Head of caudate nucleus (tissue), 42 donors: ENCODE data around the gene SERPINA4.

Source experiments
- DNase-seq, 42 donors: peaks; one replicate each; pipeline versions ENCODE4 v3.0.0 to v3.0.0-alpha.2; 2020 to 2021; ENCODE audit warnings: mixed read lengths in 7 of 42
- intact Hi-C: fragments of 100-400 bp; cut with DNase I; formaldehyde crosslinking; loops from one replicate; pipeline ENCODE4 v1.15.0; 2022

SERPINA4 gene

GRCh38 chr14:94560751-94561655 is at the start of gene SERPINA4:
Gene SERPINA4 (plus strand): TSS chr14:94561442. CDS start chr14:94563483, 2,041 bp downstream.
- intact Hi-C loops, result no loop called here
- DNase-seq, result peak in 1 of 42 donors; percentile 9

GRCh38 chr14:94514351-94514750 is 46.9 kb upstream of the SERPINA4 start:
- intact Hi-C loops, result no loop called here
- no peak for DNase-seq

DNA sequence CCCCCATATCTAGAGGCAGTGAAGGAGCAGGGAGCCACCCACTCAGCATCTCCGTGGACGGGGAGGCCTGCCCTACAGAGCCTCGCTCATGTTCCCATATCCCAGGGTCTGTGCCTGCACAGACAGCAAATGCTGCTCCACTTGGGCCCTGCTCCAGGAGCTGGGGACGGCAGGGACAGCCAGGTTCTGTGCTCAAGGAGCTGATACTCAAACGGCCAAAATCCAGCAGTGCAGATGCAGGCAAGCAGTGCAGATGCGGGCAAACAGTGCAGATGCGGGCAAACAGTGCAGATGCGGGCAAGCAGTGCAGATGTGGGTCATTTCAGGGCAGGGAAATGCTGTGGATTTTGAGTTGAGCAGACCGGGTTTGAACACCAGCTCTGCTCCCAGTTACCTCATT is 45.8 kb upstream of the SERPINA4 start:
- intact Hi-C loops, result no loop called here
- DNase-seq, result peak in 5 of 42 donors; percentile 6 to 45 (median 13)

DNA sequence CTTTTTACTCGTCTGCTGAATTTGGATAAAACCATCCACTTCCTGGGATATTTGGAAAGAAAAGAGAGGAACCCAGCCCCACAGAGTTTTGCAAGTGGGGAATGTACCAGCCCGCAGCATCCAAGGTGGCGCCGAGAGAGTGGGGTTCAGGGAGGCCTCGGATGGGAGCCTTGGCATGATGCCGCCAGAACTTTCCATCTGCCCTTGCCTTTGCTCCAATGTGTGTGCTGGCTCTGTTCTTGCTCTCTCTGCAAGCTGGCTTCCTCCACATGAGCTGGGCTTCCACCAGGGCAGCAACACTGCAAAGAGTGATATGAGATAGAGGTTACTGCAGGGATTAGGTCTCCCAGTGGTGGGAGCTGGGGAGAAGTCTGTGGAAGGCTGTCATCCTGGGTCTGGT is 45.4 kb upstream of the SERPINA4 start:
- intact Hi-C loops, result no loop called here
- DNase-seq, result no peak

DNA sequence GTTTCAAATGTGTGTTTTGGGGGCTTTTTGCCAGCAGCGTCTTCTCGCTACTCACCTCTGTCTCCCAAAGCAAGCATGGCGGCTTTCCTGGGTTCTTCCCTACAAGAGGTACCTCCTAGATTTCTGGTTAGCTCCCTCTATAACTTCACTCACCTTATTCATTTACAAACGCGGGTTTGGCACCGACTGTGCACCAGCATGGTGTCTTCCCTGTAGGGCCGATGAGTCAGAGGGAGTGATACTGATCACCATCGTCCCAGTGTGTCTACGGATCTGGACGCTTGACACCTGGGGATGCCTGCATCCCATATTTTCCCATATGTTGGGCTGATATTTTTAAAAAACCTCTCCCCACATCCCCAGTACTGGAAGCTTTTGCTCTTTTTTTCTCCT is 44.0 kb upstream of the SERPINA4 start:
- intact Hi-C loops, result no loop called here
- DNase-seq, result no peak

GRCh38 chr14:94517641-94518257 is 43.5 kb upstream of the SERPINA4 start:
- DNase-seq, result no peak
- intact Hi-C loops, result no loop called here

DNA sequence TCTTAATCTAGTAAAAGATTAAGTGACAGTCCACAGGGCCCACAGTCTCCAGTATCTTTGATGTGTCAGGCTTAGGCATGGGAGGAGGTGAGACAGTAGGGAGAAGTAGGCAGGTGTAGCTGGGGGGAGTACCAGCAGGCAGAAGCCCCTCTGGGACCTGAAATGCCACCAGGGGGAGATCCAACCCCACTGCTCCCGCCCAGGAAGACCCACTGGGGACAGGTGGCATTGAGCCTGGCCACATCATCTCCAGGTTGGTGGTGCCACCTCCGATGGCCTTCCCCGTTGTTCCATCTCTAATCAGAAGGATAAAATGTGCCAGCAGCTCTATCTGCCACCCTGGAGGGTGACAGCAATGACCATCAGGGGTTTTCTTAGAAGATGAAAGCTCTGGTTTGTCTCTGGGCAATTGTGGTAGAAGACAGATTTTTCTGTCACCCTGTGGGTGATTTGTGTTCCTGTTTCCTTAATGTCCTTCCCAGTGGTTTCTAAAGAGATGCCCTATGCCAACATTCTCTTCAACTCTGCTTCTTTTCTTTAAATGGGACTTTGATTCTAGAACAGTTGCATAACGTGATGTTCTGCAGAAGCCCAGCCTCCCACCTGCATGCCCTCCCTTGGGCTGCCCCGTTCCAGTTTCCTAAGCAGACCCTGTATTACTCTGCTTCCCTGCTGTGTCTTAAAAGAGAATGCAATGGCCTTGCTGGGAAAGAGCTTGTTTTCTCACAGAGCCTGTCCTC is 39.7 kb upstream of the SERPINA4 start:
- intact Hi-C loops, result loop anchor here (2.0 kb wide), 1 partner anchor 35 kb away; no protein-coding TSS in a partner anchor

DNA sequence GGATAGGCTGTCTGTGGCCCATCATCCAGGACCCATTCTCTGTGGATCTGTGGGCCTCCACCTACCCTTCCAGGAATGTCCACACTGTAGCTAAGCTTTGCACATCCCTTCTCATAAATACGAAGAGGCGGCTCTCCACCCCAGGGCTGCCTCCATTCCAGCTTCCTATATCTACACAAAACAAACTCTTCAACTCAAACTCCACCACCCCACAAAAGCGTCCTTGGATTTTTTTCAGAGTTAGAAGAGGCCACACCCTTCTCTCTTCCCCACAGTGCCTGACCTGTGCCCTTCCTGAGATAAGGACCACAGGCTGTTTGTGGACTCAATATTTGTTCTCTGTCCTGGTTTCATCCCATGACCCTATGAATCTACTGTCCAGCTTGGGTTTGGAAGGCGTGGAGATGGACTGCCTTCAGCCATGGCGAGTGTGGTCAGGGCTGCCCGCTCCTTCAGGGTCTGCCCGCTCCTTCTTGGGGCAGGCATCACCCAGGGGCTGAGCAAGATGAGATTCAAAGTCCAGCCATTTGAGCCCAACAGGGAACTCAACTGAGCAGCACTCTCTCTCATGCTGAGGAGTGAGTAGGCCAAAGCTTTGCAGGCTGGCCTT is 39.0 kb upstream of the SERPINA4 start:
- intact Hi-C loops, result no loop called here
- DNase-seq, result no peak

More for the DNA sequence above, 39.7 kb upstream of the SERPINA4 start:
- DNase-seq, result peak in 1 of 42 donors; percentile 19

- intact Hi-C loops, result no loop called here
- DNase-seq, result no peak
These were observed 38.0 kb upstream of the SERPINA4 start for GRCh38 chr14:94523265-94523664.

DNA sequence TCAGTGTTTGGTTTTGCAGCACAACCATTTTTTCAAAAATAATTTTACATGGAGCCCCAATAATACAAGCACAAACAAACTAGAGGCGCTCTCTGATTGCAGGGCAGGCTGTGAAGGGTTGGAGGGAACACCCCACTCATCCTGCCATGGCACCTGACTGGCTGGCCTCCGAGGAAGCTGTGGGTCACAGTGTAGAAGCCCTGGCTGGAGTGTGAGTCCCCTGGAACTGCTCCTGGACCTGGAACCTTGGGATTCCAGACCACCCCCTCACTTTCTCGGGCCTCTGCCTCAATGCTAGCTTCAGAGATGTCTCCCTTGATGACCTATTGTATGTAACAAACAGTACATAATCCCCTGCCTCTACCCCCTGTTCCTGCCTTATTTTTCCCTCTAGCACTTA is 37.1 kb upstream of the SERPINA4 start:
- intact Hi-C loops, result no loop called here
- no peak for DNase-seq

GRCh38 chr14:94531187-94531586 is 30.1 kb upstream of the SERPINA4 start:
- no peak for DNase-seq
- intact Hi-C loops, result no loop called here

GRCh38 chr14:94532447-94532846 is 28.8 kb upstream of the SERPINA4 start:
- no peak for DNase-seq
- intact Hi-C loops, result no loop called here

DNA sequence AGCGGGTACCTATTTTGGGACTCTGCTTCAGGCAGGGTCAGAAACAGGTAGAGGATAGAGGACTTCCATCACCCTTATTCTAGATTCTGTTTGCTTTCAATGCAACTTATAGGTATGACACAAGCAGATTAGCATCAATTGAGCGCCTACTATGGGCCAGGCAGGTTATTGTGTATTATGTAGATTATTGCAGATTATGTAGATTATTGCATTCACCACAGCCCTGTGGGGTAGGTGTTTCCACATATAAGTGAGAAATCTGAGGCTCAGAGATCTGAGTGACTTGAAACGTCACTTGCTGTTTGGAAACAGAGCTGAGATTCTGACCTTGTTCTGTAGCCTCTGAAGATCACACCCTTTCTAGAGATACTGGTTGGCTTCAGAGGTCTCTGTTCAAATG is 25.7 kb upstream of the SERPINA4 start:
- intact Hi-C loops, result no loop called here

GRCh38 chr14:94536836-94537235 is 24.4 kb upstream of the SERPINA4 start:
- DNase-seq, result no peak
- intact Hi-C loops, result no loop called here

More for the DNA sequence above, 25.7 kb upstream of the SERPINA4 start:
- DNase-seq, result no peak

DNA sequence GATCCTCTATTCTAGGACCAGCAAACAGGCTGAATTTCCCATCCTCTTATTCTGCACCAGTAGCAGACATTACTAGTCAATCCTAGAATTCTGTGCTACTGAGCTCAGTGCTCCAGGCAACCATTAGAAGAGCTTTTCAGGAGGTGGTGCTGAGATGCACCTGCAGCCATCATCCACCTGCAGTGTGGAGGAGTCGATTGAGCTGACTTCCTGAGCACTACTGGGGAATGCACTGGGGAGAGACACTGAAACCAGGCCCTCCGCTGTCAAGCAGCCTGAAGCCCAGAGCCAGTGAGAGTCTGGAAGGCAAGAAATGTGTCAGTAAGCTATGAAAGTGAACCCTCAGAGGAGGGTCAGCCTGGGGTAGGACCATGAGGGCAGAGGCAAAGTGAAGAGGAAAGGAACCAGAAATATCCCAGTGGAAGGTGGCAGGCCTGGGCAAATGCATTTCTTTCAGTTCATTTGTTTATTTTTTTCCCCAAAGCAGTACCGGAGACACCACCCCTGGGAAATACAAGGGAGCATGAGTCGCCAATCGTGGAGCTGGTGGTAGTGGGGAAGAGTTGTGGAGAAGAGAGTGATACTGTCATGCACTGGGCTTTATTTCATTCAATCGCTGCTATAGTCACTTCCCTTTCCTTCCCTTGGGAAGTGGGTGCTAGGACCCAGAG is 23.0 kb upstream of the SERPINA4 start:
- DNase-seq, result no peak
- intact Hi-C loops, result no loop called here

GRCh38 chr14:94539181-94539580 is 22.1 kb upstream of the SERPINA4 start:
- intact Hi-C loops, result no loop called here

GRCh38 chr14:94540031-94540794 is 21.0 kb upstream of the SERPINA4 start:
- no peak for DNase-seq
- intact Hi-C loops, result no loop called here

More at GRCh38 chr14:94539181-94539580, 22.1 kb upstream of the SERPINA4 start:
- DNase-seq, result no peak
